Uterus (tissue), 2 donors: ENCODE results near the gene CKMT2.

Source experiments
- POLR2A ChIP-seq, 2 donors: fragments of 450-650 bp; IDR thresholded peaks; one replicate each; pipeline ENCODE4 v1.6.1; 2016; ENCODE audit warnings: antibody characterized with exemption in 2 of 2, mild to moderate bottlenecking in 1 of 2, moderate library complexity in 1 of 2
- TF ChIP-seq, protein P1 (sequence below), 4 experiments: fragments of 200-600 bp in 2 of 4; fragments of 450-650 bp in 2 of 4; sonication (generic) in 2 of 4; IDR thresholded peaks; one replicate each; pipeline ENCODE4 v1.5.1; 2016 to 2019; ENCODE audit warnings: antibody characterized with exemption in 4 of 4, mild to moderate bottlenecking in 2 of 4, moderate library complexity in 1 of 4

DNA sequence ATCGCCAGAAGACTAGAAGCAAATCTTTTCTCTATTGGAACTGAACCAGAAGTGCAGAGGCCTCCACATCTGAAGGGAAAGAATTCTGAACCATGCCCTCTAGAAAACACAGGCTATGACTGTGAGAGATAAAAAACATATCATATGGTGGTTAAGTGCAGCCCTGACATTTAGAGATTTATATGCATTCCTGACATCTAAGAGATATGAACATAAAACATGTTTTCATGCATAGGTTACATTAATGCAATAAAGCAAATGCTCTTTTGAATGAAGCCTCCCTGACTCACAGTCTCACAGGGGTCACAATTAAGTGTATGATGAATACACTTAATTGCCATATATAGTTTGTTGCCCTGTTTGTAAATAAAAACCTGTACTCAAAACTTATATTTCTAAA is 28.9 kb upstream of the CKMT2 start:
- TF ChIP-seq, protein P1, sequence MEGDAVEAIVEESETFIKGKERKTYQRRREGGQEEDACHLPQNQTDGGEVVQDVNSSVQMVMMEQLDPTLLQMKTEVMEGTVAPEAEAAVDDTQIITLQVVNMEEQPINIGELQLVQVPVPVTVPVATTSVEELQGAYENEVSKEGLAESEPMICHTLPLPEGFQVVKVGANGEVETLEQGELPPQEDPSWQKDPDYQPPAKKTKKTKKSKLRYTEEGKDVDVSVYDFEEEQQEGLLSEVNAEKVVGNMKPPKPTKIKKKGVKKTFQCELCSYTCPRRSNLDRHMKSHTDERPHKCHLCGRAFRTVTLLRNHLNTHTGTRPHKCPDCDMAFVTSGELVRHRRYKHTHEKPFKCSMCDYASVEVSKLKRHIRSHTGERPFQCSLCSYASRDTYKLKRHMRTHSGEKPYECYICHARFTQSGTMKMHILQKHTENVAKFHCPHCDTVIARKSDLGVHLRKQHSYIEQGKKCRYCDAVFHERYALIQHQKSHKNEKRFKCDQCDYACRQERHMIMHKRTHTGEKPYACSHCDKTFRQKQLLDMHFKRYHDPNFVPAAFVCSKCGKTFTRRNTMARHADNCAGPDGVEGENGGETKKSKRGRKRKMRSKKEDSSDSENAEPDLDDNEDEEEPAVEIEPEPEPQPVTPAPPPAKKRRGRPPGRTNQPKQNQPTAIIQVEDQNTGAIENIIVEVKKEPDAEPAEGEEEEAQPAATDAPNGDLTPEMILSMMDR (IDR thresholded peaks at IDR 0.05): no peak
- TF ChIP-seq POLR2A (IDR thresholded peaks at IDR 0.05): no peak
